ENCODE data around the gene WDR37. TPM values are rescaled to one million over a fixed set of nuclear protein-coding genes. Genes with fewer than 3 reads are reported as not detected.

WDR37 gene
- total RNA-seq, 1 experiment from 2014 or later = 8.7 TPM

DNA sequence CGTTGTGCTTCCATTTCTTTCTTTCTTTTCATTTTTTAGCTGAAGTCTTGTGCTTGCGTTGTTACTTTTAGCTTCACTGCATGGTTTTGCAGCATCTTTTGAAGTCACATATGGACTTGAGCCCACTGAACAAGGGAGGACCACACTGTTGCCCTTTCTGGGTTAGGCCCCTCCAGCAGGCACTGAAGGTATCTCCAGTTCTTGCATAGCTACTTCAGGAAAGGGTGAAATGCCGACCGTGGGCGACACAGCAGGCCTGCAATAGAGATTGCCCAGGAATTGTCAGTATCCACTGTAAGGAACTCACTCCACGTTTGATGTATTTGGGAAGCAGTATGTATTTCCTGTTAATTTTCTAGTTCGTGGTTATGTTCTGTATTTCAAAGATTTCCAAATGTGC lies 85.1 kb downstream of the WDR37 start:
- in situ Hi-C loops (cut with HindIII; ENCODE audit: low sequenced_read_pairs) = no loop called here
- no peak for DNase-seq (ENCODE audit: low spot score)

- in situ Hi-C loops (cut with HindIII; ENCODE audit: low sequenced_read_pairs) = no loop called here
- DNase-seq (ENCODE audit: low spot score) = no peak
Measured at GRCh38 chr10:1141701-1142100, 85.5 kb downstream of the WDR37 start.

- in situ Hi-C loops (cut with HindIII; ENCODE audit: low sequenced_read_pairs) = no loop called here
- DNase-seq (ENCODE audit: low spot score) = no peak
Measured at GRCh38 chr10:1142596-1142995, 86.4 kb downstream of the WDR37 start.

GRCh38 chr10:1147810-1148209 lies 91.6 kb downstream of the WDR37 start:
- no peak for DNase-seq (ENCODE audit: low spot score)
- in situ Hi-C loops (cut with HindIII; ENCODE audit: low sequenced_read_pairs) = no loop called here

GRCh38 chr10:1148855-1149605 lies 92.8 kb downstream of the WDR37 start:
- no peak for DNase-seq (ENCODE audit: low spot score)
- in situ Hi-C loops (cut with HindIII; ENCODE audit: low sequenced_read_pairs) = no loop called here

DNA sequence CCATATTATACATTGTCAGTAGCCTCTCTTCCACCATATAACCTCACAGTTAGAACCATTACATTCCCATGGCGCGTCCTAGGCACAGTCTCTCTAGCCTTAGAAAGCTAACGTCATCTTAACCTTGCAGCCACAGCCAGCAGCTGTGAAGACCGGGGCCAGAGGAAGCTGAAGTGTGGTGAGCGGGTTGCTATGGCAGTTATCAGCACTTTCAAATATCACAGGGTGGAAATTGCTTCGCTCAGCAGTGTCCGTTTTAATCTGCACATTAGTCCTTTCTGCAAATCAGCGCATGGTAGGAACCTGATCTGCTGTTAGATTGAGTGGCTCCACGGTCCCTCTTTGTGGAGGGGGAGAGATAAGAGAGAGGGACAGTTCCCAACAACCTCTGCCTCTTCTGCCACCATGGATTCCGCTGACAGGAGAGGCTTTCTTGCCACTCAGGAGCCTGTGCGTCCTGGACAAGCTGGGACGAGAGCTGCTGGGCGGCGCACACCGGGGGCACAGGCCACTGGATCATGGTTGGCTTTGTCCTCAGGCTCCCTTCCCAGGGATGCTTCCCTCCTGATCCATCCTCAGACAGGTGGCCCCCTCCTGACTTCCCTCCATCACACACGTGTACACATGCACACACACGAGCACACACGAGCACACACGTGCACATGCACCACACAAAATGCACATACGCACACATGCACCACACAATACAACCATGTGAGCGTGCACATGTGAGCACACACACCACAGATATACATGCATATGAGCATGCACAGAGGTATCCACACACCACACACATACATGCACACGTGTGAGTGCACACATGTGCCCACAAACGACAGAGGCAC lies 93.8 kb downstream of the WDR37 start:
- no peak for DNase-seq (ENCODE audit: low spot score)
- in situ Hi-C loops (cut with HindIII; ENCODE audit: low sequenced_read_pairs) = no loop called here

GRCh38 chr10:1150638-1150955 lies 94.4 kb downstream of the WDR37 start:
- in situ Hi-C loops (cut with HindIII; ENCODE audit: low sequenced_read_pairs) = no loop called here
- DNase-seq (ENCODE audit: low spot score) = no peak

- DNase-seq (ENCODE audit: low spot score) = no peak
- in situ Hi-C loops (cut with HindIII; ENCODE audit: low sequenced_read_pairs) = no loop called here
Measured at GRCh38 chr10:1151076-1152033, 95.2 kb downstream of the WDR37 start.

- peak; percentile 64 for DNase-seq (ENCODE audit: low spot score)
- in situ Hi-C loops (cut with HindIII; ENCODE audit: low sequenced_read_pairs) = no loop called here
Measured at GRCh38 chr10:1152386-1153250, 96.4 kb downstream of the WDR37 start.

DNA sequence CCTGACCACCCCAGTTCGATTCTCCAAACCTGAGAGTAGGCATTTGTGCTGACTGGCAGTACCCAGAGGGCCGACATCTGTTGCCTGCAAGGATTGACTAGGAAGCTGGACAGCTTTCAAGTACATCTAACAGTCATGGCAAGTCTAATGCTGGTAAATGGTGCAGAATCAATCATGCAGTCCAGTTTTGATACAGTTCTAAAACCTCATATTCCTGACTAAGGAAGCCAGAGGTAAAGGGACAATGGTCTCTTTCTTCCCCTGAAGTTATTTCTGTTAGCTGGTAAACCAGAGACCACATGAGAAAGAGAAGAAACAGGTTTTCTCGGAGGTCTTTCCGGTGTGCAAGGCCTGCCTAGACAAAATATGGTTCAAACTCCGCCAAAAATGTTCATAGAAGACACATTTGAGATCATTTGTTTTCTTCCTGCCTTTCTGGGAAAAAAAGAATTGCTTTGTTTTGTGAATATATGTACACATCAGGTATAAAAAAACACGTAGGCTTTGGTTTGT lies 97.1 kb downstream of the WDR37 start:
- in situ Hi-C loops (cut with HindIII; ENCODE audit: low sequenced_read_pairs) = no loop called here
- DNase-seq (ENCODE audit: low spot score) = peak; percentile 73

GRCh38 chr10:1153805-1154351 lies 97.7 kb downstream of the WDR37 start:
- DNase-seq (ENCODE audit: low spot score) = no peak
- in situ Hi-C loops (cut with HindIII; ENCODE audit: low sequenced_read_pairs) = no loop called here

- no peak for DNase-seq (ENCODE audit: low spot score)
- in situ Hi-C loops (cut with HindIII; ENCODE audit: low sequenced_read_pairs) = no loop called here
Measured at GRCh38 chr10:1154531-1155295, 98.5 kb downstream of the WDR37 start.

DNA sequence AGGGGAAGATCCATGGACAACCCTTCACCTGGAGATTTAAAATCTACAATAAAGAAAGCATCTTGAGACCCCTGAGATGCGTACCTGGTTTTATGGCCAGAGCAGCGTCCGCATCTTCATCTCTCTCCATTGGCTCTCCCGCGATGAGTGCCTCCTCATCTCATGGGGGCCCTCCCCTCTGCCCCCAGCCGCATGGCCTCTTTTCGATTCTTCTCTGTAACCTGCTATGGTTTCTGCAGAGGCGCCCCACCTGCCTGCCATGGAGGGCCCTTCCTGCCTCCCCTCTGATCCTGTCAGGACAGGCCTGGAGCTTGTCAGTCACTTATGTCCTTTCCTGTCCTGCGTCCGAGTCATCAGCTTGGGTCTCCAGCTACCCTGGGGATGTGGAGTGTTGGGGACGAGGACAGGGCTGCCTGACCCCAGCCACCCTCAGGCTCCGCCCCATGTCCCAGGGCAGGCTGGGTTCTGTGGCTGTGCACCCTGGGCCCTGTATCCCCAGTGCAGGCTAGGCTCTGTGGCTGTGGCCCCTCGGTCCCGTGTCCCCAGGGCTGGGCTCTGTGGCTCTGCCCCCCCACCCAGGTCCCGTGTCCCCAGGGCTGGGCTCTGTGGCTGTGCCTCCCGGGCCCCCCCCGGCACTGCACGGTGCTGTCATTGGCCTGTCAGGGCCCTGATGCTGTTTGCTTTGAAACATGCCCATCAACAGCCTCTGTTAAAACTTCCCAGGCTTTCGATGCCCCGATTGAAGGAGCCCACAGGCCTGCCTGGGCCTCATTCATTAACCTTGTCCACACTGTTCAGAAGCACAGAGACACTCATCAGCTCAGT lies 99.8 kb downstream of the WDR37 start:
- in situ Hi-C loops (cut with HindIII; ENCODE audit: low sequenced_read_pairs) = no loop called here
- DNase-seq (ENCODE audit: low spot score) = no peak

- DNase-seq (ENCODE audit: low spot score) = no peak
- in situ Hi-C loops (cut with HindIII; ENCODE audit: low sequenced_read_pairs) = no loop called here
Measured at GRCh38 chr10:1156616-1156886, 100.4 kb downstream of the WDR37 start.

DNA sequence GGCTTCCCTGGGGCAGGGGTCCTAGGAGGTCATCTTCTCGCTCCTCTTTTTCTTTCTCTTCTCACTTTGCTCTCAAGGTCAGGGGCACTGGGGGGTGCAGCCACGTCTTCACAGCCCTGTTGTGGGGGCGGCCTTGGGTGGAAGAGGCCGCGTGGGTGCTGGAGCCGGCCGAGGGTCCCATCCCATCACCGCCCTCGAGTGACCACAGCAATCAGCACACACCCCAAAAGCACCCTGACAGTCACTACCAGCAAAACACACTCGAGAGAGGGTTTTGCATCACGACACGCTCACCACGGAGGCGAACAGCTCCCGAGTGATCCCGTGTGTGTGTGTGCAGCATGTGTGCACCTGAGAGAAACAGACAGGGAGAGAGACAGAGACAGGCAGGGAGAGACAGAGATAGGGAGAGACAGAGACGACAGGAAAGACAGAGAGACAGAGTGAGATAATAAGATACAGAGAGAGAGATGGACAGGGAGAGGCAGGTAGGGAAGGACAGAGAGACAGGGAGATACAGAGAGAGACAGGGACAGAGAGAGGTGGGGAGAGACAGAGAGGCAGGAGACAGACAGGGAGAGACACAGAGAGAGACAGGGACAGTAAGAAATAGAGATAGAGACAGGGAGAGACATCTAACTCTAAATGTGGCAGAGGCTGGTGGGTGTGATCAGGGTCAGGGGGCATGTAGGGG lies 100.9 kb downstream of the WDR37 start:
- no peak for DNase-seq (ENCODE audit: low spot score)
- in situ Hi-C loops (cut with HindIII; ENCODE audit: low sequenced_read_pairs) = no loop called here

GRCh38 chr10:1157615-1157933 lies 101.4 kb downstream of the WDR37 start:
- DNase-seq (ENCODE audit: low spot score) = no peak
- in situ Hi-C loops (cut with HindIII; ENCODE audit: low sequenced_read_pairs) = no loop called here

DNA sequence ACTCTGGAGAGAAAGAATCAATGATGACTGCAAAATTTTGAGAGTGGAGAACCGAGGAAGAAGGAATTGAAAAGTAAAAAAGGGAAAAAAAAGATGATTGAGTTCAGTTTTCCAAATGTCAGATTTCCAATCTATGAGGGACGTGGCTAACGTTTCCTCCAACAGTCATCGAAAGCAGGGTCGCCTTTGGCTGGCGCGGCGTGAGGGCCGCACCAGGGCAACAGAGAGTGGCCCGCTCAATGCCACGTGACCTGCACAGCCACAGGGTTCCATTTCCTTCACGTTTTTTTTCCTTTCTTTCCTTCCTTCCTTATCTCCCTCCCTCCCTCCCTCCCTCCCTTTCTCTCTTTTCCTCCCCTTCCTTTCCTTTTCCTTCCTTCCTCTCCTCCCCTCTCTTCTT lies 101.9 kb downstream of the WDR37 start:
- in situ Hi-C loops (cut with HindIII; ENCODE audit: low sequenced_read_pairs) = no loop called here
- no peak for DNase-seq (ENCODE audit: low spot score)

Measured in G401 (cell line).